Measurements from ENCODE around the gene EXOC4. TPM values are rescaled to one million over a fixed set of nuclear protein-coding genes. Genes with fewer than 3 reads are reported as not detected.

EXOC4 gene
- total RNA-seq, 4 donors from 2014 or later, result 60.0 to 187 (median 80.1) TPM

DNA sequence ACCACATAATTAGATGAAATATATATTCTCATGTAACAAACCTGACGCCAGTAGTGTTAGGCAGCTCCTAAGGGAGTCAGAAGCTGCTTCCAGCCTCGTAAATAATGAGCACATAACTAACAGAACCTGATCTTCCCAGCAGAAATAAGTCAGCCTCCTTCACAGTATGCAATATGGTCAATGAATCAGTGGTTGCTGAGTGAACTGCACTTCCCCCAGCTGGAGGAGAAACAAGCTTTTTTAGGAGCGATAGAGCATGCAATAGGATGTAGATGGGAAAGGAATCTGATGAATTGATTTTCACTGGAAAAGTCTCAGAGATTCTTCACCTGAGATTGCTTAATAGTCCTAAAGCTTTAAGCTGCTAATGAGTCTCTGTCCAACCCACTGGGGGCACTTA is 537.1 kb downstream of the EXOC4 start:
- no peak for DNase-seq (ENCODE audit: low spot score in 2 of 2)
- WGBS, result 78% methylated on average over 3 of the region's 3 CpGs
- H3K27ac ChIP-seq, result no peak overlapping the region
- no peaks in the 10 kb centered on the region for H3K27me3 ChIP-seq
- H3K4me1 ChIP-seq, result no peaks in the 10 kb centered on the region
- H3K4me3 ChIP-seq, result no peak overlapping the region
- H3K36me3 ChIP-seq, result no peaks in the 10 kb centered on the region
- no peaks in the 10 kb centered on the region for H3K9me3 ChIP-seq
- TF ChIP-seq POLR2AphosphoS5 (IDR thresholded peaks at IDR 0.05) (no peak), EP300 (IDR thresholded peaks at IDR 0.05) (no peak), POLR2A (IDR thresholded peaks at IDR 0.05) (no peak)
- TF ChIP-seq, protein P1, sequence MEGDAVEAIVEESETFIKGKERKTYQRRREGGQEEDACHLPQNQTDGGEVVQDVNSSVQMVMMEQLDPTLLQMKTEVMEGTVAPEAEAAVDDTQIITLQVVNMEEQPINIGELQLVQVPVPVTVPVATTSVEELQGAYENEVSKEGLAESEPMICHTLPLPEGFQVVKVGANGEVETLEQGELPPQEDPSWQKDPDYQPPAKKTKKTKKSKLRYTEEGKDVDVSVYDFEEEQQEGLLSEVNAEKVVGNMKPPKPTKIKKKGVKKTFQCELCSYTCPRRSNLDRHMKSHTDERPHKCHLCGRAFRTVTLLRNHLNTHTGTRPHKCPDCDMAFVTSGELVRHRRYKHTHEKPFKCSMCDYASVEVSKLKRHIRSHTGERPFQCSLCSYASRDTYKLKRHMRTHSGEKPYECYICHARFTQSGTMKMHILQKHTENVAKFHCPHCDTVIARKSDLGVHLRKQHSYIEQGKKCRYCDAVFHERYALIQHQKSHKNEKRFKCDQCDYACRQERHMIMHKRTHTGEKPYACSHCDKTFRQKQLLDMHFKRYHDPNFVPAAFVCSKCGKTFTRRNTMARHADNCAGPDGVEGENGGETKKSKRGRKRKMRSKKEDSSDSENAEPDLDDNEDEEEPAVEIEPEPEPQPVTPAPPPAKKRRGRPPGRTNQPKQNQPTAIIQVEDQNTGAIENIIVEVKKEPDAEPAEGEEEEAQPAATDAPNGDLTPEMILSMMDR (IDR thresholded peaks at IDR 0.05), result no peak

GRCh38 chr7:133790911-133791310 is 538.0 kb downstream of the EXOC4 start:
- no peaks in the 10 kb centered on the region for H3K36me3 ChIP-seq
- 93% methylated on average over 4 of the region's 4 CpGs for WGBS
- DNase-seq (ENCODE audit: low spot score in 2 of 2), result no peak
- no peaks in the 10 kb centered on the region for H3K4me1 ChIP-seq
- H3K27me3 ChIP-seq, result no peaks in the 10 kb centered on the region
- H3K4me3 ChIP-seq, result no peak overlapping the region
- TF ChIP-seq, protein P1 (IDR thresholded peaks at IDR 0.05), result no peak
- TF ChIP-seq POLR2AphosphoS5 (IDR thresholded peaks at IDR 0.05), result no peak
- no peak for TF ChIP-seq POLR2A (IDR thresholded peaks at IDR 0.05)
- TF ChIP-seq EP300 (IDR thresholded peaks at IDR 0.05), result no peak
- no peaks in the 10 kb centered on the region for H3K9me3 ChIP-seq
- H3K27ac ChIP-seq, result no peak overlapping the region

GRCh38 chr7:133794479-133794878 is 541.6 kb downstream of the EXOC4 start:
- WGBS, result 47% methylated on average over 2 of the region's 2 CpGs
- H3K27ac ChIP-seq, result no peak overlapping the region
- TF ChIP-seq POLR2AphosphoS5 (IDR thresholded peaks at IDR 0.05), result no peak
- TF ChIP-seq, protein P1 (IDR thresholded peaks at IDR 0.05), result no peak
- TF ChIP-seq POLR2A (IDR thresholded peaks at IDR 0.05), result no peak
- no peak for TF ChIP-seq EP300 (IDR thresholded peaks at IDR 0.05)
- no peak for DNase-seq (ENCODE audit: low spot score in 2 of 2)
- H3K27me3 ChIP-seq, result no peaks in the 10 kb centered on the region
- no peaks in the 10 kb centered on the region for H3K9me3 ChIP-seq
- H3K36me3 ChIP-seq, result no peaks in the 10 kb centered on the region
- no peak overlapping the region for H3K4me3 ChIP-seq
- H3K4me1 ChIP-seq, result no peaks in the 10 kb centered on the region

DNA sequence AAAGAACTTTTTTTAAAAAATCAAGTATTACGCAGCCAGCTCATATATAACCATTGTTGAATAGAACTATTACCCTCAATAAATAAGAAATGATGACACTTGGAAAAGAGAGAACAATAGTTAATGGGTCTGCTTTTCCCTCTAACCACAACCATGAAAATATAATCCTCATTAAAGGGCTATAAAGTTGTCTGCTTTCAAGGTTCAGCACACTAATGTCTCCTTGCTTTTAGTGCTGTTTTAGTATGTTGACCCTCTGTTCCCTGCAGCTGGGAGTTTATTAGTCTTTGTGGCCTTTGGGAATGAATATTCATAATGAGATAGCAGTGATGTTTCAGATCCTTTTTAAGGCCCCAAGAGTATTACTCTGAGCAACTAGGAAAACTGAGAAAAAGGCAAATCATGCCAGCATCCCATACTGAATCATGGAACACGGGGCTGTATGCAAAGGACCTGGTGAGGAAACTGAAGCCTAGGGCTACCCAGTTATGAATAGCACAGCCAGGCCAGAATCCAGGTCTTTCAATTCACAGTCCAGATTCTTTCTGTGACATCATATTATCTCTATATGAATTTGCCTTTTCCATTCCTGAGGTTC is 542.3 kb downstream of the EXOC4 start:
- Histone ChIP-seq H3K27ac (no peak overlapping the region), H3K36me3 (no peaks in the 10 kb centered on the region), H3K4me3 (no peak overlapping the region), H3K9me3 (no peaks in the 10 kb centered on the region), H3K4me1 (no peaks in the 10 kb centered on the region), H3K27me3 (no peaks in the 10 kb centered on the region)
- TF ChIP-seq EP300 (IDR thresholded peaks at IDR 0.05) (no peak), POLR2AphosphoS5 (IDR thresholded peaks at IDR 0.05) (no peak), POLR2A (IDR thresholded peaks at IDR 0.05) (no peak)
- TF ChIP-seq, protein P1 (IDR thresholded peaks at IDR 0.05), result no peak
- no peak for DNase-seq (ENCODE audit: low spot score in 2 of 2)
- WGBS, result 83% methylated on average over 2 of the region's 2 CpGs

DNA sequence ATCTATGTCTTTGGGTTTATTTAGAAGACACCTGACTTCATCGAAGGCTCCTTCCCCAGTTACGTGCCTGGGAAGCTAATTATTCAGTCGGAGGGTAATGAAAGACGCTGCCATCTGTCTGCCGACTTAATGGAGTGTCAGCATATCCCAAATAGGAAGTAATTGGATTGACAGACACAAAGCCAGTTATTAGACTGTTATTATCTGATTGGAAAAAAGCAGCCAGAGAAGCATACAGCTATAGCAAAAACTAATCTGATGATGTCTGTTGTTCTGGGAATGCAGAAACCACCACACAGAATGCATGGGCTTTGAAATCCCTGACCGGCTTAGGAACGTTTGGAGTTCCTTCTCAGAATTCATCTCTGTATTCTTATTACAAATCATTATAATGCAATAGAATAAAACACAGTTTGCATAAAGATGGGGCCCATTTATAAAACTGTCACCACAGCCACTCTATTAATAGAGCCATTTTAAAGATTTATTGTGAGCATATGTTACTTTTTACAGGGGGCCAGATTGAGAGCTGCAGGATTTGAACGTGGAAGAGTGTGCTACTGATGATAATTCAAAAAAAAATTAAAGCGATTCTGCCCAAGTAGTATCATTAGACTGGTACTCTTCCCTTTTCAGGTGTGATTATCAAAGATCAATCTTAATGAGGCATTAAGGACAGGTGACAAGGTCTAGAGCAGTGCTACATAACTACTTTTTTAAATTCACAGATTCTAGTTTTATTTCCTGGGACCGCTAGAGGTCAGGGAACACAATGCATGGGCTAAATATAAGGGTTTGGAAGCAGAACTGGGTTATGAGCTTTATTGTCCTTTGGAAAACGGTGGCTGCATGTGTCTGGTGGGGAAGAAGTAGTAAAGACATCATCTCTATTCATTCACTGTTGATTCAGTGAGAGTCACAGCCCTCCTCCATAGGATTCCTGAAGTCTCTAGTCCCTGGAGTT is 544.2 kb downstream of the EXOC4 start:
- H3K9me3 ChIP-seq, result no peaks in the 10 kb centered on the region

More for the DNA sequence above, 544.2 kb downstream of the EXOC4 start:
- no peaks in the 10 kb centered on the region for H3K4me1 ChIP-seq
- no peak for DNase-seq (ENCODE audit: low spot score in 2 of 2)
- H3K27ac ChIP-seq, result no peak overlapping the region
- no peak overlapping the region for H3K4me3 ChIP-seq
- H3K36me3 ChIP-seq, result no peaks in the 10 kb centered on the region
- TF ChIP-seq POLR2A (IDR thresholded peaks at IDR 0.05) (no peak), POLR2AphosphoS5 (IDR thresholded peaks at IDR 0.05) (no peak), EP300 (IDR thresholded peaks at IDR 0.05) (no peak)
- TF ChIP-seq, protein P1 (IDR thresholded peaks at IDR 0.05), result no peak
- no peaks in the 10 kb centered on the region for H3K27me3 ChIP-seq
- WGBS, result 84% methylated on average over 11 of the region's 11 CpGs
